Glomerular endothelial cell (primary cell): ENCODE results near the gene NIP7. TPM values are rescaled to one million over a fixed set of nuclear protein-coding genes. Genes with fewer than 3 reads are reported as not detected.
"Not testable (repeated sequence)": the region's sequence is repeated elsewhere in the genome, so short reads cannot be mapped to it uniquely, and the experiment has no call there.

Experiments
- DNase-seq: peaks from one replicate; pipeline ENCODE4 v3.0.0-alpha.2; 2011; ENCODE audit warnings: low read depth, low spot score; ENCODE audit errors: extremely low read depth
- total RNA-seq: library from RNA; depleted of rRNA; stranded (reverse); fragments of >200 nt; gene quantifications from 2 replicates; pipeline ENCODE4 v1.2.3, GENCODE V29; 2015

NIP7 gene
- total RNA-seq, 1 donor from 2014 or later: 22.6 TPM

DNA sequence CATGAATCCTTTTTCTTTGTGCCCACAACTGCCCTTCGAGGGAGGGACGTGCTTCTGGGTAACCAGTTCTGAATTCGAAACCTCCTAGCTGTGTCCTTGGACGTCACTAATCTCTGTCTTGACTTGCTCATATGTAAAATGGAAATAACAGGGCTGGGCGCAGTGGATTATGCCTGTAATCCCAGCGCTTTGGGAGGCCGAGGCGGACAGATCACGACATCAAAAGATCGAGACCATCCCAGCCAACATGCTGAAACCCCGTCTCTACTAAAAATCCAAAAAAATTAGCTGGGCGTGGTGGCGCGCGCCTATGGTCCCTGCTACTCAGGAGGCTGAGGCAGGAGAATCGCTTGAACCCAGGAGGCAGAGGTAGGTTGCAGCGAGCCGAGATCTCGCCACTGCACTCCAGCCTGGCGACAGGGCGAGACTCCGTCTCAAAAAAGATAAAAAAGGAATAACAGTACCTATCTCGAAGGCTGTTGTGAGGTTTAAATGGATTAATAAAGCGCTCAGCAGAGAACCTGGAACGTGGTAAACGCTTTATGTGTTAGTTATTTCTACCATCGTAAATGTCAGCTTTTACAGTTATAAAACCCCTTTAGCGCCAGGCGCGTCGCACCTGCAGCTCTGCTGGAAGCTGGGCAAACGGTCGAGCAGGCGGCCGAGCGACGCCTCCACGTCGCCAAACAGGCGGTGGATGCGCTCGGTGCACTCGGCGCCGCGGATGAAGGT lies 849 bp upstream of the NIP7 start:
- DNase-seq: no peak

DNA sequence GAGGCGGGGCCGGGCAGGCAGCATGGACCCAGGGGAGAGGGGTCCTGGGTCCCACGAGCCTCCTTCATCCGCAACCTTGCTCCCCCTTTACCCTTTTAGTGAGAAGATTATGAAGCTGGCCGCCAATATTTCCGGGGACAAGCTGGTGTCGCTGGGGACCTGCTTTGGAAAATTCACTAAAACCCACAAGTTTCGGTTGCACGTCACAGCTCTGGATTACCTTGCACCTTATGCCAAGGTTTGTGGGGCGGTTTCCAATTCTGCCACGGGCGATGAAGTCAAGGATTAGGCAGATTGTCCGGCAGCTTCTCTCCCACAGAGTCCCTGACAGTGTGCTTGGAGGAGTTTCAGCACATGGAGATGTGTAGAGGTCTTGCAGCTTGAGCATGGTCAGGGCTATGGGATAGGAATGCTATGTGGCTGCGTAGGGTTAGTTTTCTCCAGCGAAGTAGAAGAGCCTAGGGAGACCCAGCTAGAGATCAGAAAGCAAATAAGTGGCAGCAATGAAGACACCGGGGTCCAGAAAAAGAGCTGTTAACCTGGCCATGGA lies 598 bp downstream of the NIP7 start:
- DNase-seq: no peak

DNA sequence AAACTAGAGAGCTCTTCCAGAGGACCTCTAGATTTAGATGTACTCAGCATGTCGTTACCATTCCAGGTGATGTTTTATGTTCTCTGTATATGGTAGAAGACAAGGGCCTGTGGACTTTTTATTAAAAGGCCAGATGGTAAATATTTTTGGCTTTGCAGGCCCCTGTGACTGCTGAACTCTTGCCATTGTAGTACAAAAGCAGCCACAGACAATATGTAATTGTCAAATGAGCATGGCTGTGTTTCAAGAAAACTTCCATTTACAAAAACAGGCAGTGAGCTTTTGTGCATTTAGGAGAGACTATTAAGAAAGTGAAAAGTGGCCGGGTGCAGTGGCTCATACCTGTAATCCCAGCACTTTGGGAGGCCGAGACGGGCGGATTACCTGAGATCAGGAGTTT lies 4.6 kb downstream of the NIP7 start:
- no peak for DNase-seq

DNA sequence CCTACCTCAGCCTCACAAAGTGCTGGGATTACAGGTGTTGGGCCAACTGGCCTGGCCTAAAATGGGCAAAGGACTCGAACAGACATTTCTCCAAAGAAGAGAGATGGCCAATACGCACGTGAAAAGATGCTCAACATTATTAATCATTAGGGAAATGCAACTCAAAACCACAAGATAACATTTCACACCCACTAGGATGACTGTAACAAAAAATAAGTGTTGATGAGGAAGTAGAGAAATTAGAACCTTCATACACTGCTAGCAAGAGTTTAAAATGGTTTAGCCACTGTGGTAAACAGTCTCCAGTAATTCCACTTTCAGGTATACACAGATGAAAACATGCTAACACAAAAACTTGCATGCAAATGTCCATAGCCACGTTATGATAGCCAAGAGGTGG lies 6.4 kb downstream of the NIP7 start:
- no peak for DNase-seq

DNA sequence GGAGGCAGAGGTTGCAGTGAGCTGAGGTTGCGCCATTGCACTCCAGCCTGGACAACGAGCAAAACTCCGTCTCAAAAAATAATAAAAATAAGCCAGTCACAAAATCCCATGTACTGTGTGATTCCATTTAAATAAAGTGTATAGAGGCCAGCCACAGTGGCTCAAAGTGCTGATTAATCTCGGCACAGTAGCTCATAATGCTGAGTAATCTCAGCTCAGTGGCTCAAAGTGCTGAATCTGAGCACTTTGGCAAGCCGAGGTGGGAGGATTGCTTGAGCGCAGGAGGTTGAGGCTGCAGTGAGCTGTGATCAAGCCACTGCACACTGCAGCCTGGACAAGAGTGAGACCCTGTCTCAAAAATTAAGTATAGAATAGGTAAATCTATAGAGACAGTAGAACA lies 7.1 kb downstream of the NIP7 start:
- no peak for DNase-seq

DNA sequence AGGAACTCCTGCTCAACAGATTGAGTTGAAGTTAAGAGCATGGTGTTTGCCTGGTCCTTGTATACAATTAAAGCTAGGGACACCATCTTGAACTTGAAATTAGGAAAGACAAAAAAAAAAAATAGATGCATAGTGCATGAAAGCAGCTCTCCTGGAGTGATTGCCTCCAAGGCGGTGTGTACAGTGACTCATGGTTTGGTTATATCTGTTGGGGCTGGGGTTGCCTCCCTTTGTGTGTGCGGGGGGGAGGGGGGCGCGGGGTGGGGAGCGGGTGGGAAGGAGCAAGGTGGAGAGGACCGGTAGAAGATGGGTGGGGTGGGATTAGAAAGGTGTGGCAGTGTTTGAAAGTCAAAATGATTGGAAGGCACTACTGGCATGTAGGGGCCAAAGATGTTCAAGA lies 8.7 kb downstream of the NIP7 start:
- no peak for DNase-seq

DNA sequence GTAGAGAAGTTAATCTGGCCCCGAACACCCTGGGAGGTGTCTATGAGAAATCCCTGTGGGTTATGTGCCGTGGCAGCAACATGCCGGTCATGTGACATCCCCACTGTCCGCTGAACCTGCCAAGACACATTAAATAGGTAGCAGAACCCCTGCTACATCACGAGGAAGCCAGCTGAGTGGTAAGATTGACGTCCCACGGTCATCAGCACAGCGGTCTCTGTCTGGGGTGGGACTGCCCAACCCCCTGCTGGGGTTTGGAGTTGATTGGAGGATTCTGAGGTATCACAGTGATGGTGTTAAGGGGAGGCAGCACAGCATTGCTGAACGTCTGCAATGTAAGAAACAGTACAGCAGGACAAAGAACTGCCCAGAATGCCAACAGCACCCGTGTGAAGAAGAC lies 10.0 kb downstream of the NIP7 start:
- no peak for DNase-seq

DNA sequence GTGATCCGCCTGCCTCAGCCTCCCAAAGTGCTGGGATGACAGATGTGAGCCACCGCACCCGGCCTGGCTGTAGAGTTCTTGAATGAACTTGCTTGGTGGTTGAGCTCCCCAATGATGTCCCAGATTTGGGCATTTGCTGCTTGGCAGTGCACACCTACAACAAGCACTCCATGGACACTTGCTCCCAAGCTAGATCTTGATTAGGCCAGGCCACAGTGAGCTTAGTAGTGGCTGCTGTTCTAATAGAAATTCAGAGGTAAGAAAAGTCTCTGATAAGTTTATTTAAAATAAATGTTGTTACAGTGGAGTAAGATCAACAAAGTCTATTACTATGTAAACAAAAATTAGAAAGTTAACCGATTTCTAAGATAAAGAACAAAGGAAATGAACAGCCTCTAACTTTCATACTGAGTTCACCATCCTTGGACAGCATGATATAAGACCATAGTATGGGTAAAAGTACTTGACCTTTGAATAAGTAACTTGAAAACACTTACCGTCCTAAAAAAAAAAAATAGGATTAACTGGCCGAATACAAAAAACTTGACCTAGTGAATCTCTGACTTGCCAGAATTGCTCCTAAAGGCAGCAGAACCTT lies 11.1 kb downstream of the NIP7 start:
- DNase-seq: no peak

DNA sequence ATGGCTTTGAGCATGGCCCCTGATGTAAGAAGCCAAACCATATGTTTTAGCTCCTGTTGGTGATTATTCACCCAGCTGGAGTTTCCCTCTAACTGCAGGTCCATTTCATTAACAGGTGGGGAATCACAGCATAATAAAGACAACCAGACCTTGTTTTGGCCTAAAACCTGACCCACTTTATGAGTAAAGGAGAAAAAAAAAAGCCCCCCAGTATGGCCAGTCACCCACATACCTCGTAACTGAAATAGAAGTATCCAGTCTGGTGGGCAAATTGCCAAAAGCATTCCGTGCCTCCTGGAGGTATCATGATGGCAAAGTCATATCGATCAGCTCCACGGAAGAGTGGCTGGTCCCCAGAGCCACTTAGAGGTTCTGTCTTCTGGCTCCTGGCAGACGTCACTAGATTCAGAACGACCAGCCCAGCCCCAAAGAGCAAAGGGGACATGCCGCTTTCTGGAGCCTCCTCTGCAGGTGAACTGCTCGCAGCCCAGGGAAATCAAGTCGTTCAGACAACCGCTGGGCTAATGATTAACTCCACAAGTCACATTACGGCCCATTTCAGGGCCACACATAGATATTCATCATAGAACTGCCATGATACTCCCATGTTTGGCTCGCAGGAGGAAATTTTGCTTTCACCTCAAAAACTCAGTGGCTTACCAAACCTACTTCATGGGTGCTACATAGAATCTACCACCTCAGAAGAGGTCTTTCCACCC lies 11.9 kb downstream of the NIP7 start, which contains the start of gene TMED6:
TMED6 (minus strand) TSS at position 478 of the 719 bp plus-strand sequence; CDS start at position 445, 33 bp downstream.
- DNase-seq: no peak

DNA sequence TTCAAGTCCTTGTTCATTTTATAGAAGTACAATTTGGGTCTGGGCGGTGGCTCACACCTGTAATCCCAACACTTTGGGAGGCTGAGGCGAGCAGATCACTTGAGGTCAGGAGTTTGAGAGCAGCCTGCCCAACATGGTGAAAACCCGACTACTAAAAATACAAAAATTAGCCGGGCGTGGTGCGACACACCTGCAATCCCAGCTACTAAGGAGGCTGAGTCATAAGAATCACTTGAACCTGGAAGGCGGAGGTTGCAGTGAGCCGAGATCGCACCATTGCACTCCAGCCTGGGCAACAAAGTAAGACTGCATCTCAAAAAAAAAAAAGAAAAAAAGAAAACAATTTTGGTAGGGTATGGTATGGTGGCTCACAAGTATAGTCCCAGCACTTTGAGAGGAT lies 20.5 kb downstream of the NIP7 start:
- DNase-seq: not testable (repeated sequence)

DNA sequence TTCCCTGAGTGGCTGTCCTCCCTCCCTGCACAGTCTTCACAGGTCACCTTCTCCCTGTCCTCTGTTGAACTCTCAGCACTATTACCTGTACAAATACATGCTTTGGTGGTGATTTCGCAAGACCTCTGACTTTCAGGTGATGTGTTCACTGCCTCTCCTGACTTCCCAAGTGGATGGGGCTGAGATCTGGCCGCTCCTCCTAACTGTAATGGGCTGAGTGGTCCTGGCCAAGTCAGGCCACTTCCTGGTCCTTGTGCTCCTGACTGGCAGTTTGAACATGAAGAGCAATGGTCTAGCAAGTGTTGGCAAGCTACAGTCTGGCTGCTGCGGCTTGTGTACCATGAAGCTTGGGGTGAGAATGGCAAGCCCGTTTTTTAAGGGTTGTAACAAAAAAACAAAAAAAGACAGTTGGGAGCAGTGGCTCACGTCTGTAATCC lies 23.7 kb downstream of the NIP7 start:
- no peak for DNase-seq

DNA sequence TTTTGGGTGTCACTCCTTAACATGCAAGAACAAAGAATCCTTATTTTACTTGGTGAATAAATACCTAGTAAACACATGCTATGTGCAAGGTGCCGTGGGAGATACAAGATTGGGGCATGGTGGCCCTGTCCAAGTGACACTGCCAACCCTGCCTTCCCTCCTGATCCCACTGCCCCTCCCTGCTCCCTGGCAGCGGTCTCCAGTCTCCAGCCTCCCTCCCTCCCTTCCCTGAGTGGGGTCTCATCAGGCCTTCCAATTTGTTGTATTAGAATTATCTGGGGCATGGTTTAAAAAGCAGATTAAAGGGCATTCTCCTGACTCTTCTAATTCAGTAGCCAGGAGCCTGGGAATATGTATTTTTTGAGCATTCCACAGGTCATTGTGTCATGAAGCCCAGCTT lies 24.5 kb downstream of the NIP7 start:
- DNase-seq: no peak

DNA sequence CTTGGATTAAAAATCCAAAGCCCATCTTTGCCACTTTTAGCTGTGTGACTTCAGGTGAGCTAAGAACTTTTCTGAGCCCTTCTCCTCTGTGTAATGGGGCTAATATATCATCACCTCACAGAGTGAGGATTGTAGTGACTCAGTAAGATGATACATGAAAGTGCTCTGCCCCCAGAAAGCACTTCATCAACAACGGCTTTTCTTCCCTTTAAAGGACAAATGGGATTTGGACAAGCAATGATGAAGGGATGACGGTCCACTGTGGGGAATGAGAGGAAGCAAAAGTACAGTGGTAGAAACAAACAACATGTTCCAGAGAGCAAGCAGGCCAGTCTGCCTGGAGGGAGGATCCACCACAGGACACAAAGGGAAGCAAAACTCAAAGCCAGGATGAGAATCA lies 26.3 kb downstream of the NIP7 start:
- no peak for DNase-seq

DNA sequence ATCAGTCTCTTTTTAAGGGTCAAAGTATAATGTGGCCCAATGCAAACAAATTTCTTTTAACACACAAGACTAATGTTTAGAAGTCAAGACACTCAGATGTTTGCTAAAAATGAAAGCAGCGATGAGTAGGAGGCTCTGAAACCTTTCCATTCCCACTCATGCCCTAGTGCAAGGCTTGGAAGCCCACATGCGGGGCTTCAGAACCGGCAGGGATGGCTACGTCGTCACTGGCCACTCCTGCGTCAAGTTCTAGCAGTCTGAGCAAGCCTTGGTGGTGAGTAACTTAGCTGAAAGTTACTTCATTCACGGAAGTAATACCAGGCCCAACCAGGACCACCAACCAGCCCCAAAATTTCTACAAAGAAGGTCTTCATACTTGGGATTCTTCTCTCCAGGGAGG lies 26.9 kb downstream of the NIP7 start:
- no peak for DNase-seq

DNA sequence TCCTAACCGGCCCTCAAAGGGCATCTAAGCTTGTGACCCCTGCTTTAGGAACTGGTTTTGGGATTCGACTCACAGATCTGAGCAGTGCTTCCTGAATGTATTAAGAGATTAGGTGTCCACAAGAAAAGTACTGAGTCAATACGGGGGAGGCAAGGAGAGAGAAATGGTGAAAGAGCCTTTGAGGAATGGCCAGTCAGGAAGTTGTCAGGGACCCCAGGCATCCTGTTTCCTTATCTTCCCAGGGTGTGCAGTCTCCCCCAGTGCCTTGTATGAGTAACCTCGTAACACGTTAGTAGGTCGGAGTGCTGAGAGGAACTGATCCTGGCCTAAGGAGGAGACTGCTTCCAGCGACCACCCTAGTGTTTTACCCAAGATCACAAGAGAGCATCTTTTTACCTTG lies 28.4 kb downstream of the NIP7 start:
- no peak for DNase-seq

DNA sequence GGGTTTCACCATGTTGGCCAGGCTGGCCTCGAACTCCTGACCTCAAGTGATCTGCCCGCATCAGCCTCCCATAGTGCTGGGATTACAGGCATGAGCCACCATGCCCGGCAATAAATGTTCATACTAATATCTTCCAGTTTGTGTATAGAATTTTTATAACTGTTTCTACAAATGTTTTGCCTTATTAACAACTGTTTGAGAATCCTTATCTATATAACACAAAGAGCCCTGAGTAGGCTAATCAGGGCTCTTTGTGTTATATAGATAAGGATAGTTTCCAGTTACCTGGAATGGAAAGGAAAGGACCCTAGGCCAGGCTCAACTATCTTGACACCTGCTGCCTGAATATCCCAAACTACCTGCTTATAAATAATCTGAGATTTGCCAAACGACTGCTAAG lies 29.3 kb downstream of the NIP7 start:
- DNase-seq: no peak

DNA sequence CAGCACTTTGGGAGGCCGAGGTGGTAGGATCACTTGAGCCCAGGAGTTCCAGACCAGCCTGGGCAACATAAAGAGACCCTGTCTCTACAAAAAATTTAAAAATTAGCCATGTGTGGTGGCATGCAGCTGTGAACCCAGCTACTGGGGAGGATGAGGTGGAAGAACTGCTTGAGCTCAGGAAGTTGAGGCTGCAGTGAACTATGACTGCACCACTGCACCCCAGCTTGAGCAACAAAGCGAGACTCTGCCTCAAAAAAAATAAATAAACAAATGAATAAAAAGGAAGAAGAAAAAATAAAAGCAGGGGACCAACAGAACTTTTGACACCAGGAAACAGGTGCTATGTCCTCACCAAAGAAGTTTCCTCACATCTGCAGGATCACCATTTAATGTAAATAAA lies 32.0 kb downstream of the NIP7 start:
- no peak for DNase-seq

DNA sequence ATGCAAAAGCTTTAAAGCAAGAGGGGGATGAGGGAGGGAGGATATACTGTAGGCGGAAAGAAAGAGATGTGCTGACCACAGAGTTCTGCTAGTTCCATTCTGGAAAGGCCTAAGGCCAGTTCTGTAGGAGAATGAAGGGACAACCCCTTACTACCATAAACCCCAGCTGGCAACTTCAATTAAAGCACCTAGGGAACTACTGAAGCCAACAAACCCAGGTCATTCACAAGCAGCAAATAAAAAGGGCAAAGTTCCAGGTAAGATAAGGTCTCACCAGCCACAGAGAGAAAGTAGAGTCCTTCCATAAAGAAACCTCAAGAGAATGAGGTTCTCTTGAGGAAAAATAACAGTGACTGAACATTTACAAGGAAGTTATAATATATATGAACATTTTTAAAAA lies 33.4 kb downstream of the NIP7 start:
- no peak for DNase-seq

DNA sequence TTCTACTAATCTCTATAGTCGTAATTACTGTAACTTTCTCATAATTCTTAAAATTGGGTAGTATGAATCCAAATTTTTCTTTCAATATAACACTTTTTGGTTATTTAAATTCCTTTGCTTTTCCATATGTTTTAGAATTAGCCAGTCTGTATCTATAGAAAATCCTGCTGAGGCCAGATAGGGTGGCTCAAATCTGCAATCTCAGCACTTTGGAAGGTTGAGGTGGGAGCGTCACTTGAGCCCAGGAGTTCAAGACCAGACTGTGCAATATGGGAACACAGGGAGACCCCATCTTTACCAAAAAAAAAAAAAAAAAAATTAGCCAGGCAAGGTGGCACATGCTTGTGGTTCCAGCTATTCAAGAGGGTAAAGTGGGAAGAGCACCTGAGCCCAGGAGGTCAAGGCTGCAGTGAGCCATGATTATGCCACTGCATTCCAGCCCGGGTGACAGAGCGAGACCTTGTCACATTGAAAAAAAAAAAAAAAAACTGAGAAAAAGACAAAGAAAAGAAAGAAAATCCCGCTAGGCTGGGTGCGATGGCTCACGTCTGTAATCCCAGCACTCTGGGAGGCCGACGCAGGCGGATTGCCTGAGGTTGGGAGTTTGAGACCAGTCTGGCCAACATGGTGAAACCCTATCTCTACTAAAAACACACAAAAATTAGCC lies 37.0 kb downstream of the NIP7 start:
- DNase-seq: no peak

DNA sequence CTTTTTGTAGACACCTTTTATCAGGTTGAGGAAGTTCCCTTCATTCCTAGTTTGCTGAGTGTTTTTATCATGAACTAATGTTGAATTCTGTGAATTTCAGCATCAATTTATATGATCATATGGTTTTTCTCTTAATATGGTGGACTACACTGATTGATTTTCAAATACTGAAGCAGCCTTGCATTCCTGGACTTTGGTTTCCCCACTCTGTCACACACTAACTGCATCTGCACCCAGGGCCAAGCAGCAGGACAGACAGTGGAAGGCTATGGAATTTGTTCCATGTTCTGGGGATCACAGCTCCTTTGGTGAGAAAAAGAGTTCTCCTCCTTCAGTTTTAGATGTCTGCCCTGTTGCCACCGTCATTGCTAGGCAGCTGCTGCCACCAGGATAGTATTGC lies 38.5 kb downstream of the NIP7 start:
- no peak for DNase-seq

DNA sequence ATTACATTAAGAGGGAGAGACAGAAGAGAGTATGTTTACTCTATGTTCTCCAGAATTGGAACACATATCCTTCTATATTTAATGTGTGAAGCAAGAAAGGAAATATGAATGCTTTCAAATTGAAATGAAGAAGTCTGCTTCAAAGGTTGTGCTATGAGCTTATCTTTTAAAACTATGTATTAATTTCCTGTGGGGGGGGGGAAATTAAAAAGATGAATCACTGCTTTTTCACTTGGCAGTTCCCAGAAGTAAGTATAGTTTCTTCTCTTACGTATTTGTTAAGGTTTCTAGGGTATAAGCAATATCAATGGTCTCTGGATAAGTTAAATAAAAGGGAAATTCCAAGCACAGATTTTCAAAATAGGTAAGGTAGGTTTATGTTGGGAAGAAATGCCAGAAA lies 39.2 kb downstream of the NIP7 start:
- no peak for DNase-seq
